Gastroesophageal sphincter (tissue), 4 donors: ENCODE data around the gene BCL11A. TPM values are rescaled to one million over a fixed set of nuclear protein-coding genes. Genes with fewer than 3 reads are reported as not detected.
"Not testable (repeated sequence)": the region's sequence is repeated elsewhere in the genome, so short reads cannot be mapped to it uniquely, and the experiment has no call there.

ENCODE experiments used
- ATAC-seq: fragments of 150-250 bp; one replicate; pipeline ENCODE4 v1.9.1; 2016; ENCODE audit warnings: mild to moderate bottlenecking, moderate library complexity
- H3K27ac ChIP-seq, 4 donors: fragments of 200-600 bp; sonication (generic) in 3 of 4; 1 replicate in 3 of 4; 2 replicates in 1 of 4; pipeline ENCODE4 v1.5.1; 2016 to 2019
- H3K27me3 ChIP-seq: fragments of 200-600 bp; sonication (generic); one replicate; pipeline ENCODE4 v1.5.1; 2019
- H3K36me3 ChIP-seq, 2 donors: fragments of 200-600 bp; sonication (generic); one replicate each; pipeline ENCODE4 v1.5.1; 2019; ENCODE audit warnings: control low read depth in 1 of 2
- H3K4me1 ChIP-seq, 3 donors: fragments of 200-600 bp; sonication (generic); 1 replicate in 2 of 3; 2 replicates in 1 of 3; pipeline ENCODE4 v1.5.1; 2016 to 2019; ENCODE audit warnings: control low read depth in 2 of 3
- H3K4me3 ChIP-seq, 2 donors: fragments of 200-600 bp; sonication (generic); one replicate each; pipeline ENCODE4 v1.5.1; 2019; ENCODE audit warnings: mild to moderate bottlenecking in 1 of 2, moderate library complexity in 1 of 2
- H3K9me3 ChIP-seq, 3 donors: fragments of 200-600 bp; sonication (generic); one replicate each; pipeline ENCODE4 v1.5.1; 2017 to 2019; ENCODE audit warnings: control low read depth in 2 of 3
- EP300 ChIP-seq: sonication (generic); formaldehyde crosslinking; IDR thresholded peaks from one replicate; pipeline ENCODE4 v1.6.1; 2017; ENCODE audit warnings: antibody characterized with exemption, mild to moderate bottlenecking
- POLR2A ChIP-seq, 2 donors: fragments of 450-650 bp; IDR thresholded peaks; one replicate each; pipeline ENCODE4 v1.6.1; 2017; ENCODE audit warnings: antibody characterized with exemption in 2 of 2, mild to moderate bottlenecking in 2 of 2, moderate library complexity in 1 of 2
- POLR2AphosphoS5 ChIP-seq: sonication (generic); formaldehyde crosslinking; IDR thresholded peaks from one replicate; pipeline ENCODE4 v1.6.1; 2017; ENCODE audit warnings: antibody characterized with exemption
- WGBS, 2 donors: methylation state at CpG; one replicate each; pipeline ENCODE4 v1.1.5; 2018; ENCODE audit warnings: low coverage in 1 of 2; 5-methylcytosine and 5-hydroxymethylcytosine counted together
- total RNA-seq, 4 donors: library from RNA; depleted of rRNA; stranded (reverse); fragments of >200 nt; gene quantifications; one replicate each; pipeline ENCODE4 v1.1.0, GENCODE V29; 2016
- TF ChIP-seq, protein P1 (sequence below), 4 experiments: fragments of 200-600 bp in 2 of 4; fragments of 450-650 bp in 2 of 4; sonication (generic) in 1 of 4; IDR thresholded peaks; one replicate each; pipeline ENCODE4 v1.5.1; 2017 to 2019; ENCODE audit warnings: antibody characterized with exemption in 4 of 4, mild to moderate bottlenecking in 2 of 4, moderate library complexity in 2 of 4

Gene BCL11A
- total RNA-seq, 4 donors from 2014 or later: 3.6 to 10.6 (median 8.1) TPM

DNA sequence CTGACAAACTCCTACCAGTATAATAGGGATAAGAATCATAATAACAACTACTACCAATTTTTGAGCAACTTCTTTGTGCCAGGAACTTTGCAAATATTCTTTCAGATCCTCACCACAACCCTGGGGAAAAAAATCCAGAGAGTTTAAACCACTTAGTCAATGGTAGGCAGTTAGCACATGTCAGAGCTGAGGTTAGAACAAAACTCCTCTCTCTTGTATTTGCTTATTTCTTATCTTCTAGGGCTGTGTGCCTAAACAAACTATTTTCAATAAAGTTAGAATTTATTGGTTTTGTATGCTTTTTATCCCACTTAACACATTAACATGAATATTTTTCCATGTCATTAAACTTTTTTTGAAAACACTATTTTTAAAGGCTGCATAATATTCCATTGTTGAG, 127.1 kb downstream of the BCL11A start:
- H3K27ac ChIP-seq: no peak overlapping the region
- TF ChIP-seq, protein P1, sequence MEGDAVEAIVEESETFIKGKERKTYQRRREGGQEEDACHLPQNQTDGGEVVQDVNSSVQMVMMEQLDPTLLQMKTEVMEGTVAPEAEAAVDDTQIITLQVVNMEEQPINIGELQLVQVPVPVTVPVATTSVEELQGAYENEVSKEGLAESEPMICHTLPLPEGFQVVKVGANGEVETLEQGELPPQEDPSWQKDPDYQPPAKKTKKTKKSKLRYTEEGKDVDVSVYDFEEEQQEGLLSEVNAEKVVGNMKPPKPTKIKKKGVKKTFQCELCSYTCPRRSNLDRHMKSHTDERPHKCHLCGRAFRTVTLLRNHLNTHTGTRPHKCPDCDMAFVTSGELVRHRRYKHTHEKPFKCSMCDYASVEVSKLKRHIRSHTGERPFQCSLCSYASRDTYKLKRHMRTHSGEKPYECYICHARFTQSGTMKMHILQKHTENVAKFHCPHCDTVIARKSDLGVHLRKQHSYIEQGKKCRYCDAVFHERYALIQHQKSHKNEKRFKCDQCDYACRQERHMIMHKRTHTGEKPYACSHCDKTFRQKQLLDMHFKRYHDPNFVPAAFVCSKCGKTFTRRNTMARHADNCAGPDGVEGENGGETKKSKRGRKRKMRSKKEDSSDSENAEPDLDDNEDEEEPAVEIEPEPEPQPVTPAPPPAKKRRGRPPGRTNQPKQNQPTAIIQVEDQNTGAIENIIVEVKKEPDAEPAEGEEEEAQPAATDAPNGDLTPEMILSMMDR (IDR thresholded peaks at IDR 0.05): no peak
- TF ChIP-seq EP300 (no peak), POLR2A (IDR thresholded peaks at IDR 0.05) (no peak)
- H3K4me3 ChIP-seq: no peak overlapping the region
- ATAC-seq: no peak
- H3K4me1 ChIP-seq: no peaks in the 10 kb centered on the region
- H3K9me3 ChIP-seq: no peaks in the 10 kb centered on the region
- no peaks in the 10 kb centered on the region for H3K36me3 ChIP-seq
- H3K27me3 ChIP-seq: no peaks in the 10 kb centered on the region

GRCh38 chr2:60424233-60424632, 129.2 kb downstream of the BCL11A start:
- Histone ChIP-seq H3K27me3 (no peaks in the 10 kb centered on the region), H3K36me3 (no peaks in the 10 kb centered on the region), H3K9me3 (no peaks in the 10 kb centered on the region), H3K27ac (no peak overlapping the region), H3K4me3 (no peak overlapping the region), H3K4me1 (no peaks in the 10 kb centered on the region)
- TF ChIP-seq POLR2A (IDR thresholded peaks at IDR 0.05) (no peak), EP300 (no peak), POLR2AphosphoS5 (no peak)
- TF ChIP-seq, protein P1 (IDR thresholded peaks at IDR 0.05): no peak
- no peak for ATAC-seq
- WGBS, 2 donors: 66 to 83% methylated on average over 2 to 5 of the region's 5 CpGs

DNA sequence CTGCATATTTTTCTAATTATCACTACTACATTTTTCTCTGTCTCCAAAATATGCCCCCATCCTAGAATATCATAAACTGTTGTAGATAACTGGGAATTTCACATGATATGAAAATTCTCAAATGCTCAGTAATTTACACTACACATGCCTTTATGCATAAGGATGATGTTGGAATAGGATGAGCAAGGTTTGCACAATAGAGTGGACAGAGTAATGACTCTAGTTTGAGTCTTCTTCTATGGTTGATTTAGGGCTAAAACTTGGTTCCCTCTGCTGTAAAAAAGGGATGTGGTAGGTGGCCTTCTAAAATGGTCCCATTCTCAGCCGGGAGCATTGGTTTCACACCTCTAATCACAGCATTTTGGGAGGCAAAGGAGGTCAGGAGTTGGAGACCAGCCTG, 129.9 kb downstream of the BCL11A start:
- Histone ChIP-seq H3K36me3 (no peaks in the 10 kb centered on the region), H3K27me3 (no peaks in the 10 kb centered on the region), H3K9me3 (no peaks in the 10 kb centered on the region), H3K4me3 (no peak overlapping the region), H3K27ac (no peak overlapping the region), H3K4me1 (no peaks in the 10 kb centered on the region)
- TF ChIP-seq EP300: no peak
- 60 to 83% methylated on average over 1 of the region's 1 CpG for WGBS, 2 donors
- ATAC-seq: no peak

DNA sequence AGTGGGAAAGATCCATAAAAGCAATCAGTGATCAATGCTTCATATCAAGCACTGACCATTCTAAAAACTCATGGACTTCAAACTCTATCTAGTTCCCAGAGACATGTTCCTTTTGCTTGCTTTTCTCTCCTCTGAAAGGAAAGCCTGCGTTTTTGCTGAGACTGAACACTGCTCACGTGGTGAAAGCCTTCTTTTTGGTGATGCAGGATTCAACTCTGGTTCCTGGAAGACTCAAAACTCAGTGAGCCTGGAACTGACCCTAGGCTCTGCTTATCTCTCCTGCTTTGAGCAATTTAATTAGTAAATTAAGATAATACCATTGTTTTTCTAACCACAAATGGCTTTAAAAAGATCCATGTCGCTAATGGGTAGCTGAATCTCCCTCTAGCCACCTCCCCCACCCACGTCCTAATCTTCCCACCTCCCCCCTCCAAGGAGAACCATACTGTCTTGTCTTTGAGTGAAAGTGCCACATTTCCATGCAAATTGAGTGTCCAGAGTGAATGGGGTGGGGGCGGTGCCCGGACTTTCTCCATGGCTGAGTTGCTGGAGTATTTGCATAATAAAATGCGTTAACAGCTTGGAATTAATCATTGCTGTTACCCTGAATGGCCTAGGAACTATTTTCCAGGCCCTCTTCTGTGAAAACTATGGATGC, 130.5 kb downstream of the BCL11A start:
- H3K4me3 ChIP-seq: no peak overlapping the region
- no peak for TF ChIP-seq POLR2A (IDR thresholded peaks at IDR 0.05)
- 59 to 63% methylated on average over 6 to 7 of the region's 7 CpGs for WGBS, 2 donors
- H3K27me3 ChIP-seq: no peaks in the 10 kb centered on the region
- ATAC-seq: no peak
- no peaks in the 10 kb centered on the region for H3K9me3 ChIP-seq
- no peaks in the 10 kb centered on the region for H3K36me3 ChIP-seq
- no peaks in the 10 kb centered on the region for H3K4me1 ChIP-seq
- H3K27ac ChIP-seq: no peak overlapping the region

- 71% methylated on average over 1 of the region's 1 CpG; no CpG with 5 or more reads in 1 of the 2 donors for WGBS, 2 donors
- not testable (repeated sequence) for H3K36me3 ChIP-seq, H3K27ac ChIP-seq, H3K4me3 ChIP-seq, H3K4me1 ChIP-seq, H3K27me3 ChIP-seq, ATAC-seq, H3K9me3 ChIP-seq
These were observed 136.2 kb downstream of the BCL11A start for GRCh38 chr2:60417210-60417609.

DNA sequence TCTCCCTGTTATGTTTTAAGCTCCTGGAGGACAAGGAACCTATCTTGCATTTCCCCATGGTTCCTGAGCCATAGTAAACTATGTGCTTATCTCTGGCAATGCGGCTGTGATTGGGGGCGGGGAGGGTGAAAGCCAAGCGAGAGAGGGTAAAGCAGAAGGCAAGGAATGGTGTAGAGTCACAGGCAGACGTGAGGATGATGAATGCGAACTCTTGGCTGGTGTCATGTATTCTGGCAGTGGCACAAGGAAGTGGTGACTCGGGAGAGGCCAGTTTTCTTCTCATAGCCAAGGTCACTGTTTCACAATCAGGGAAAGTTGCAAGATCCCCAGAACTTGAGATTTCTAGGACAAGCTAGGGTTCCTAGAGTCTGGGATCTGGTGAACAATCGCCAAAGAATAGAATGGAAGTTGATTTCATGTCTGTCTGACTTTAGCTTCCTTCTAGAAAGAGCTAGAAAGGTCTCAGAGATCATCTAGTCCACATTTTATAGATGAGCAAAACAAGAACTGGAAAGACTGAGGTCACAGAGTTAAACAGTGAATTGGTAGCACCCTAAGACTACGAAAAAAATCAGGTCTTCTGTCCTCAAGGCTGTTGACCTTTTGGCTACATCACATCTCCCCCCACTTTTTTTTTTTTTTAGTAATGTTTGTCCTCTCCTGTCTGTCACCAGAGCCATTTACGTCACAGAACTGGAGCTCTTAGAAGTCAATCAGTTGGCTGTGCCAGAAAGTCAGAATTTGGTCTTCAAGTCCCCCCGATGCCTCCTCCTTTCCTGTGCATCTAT, 137.0 kb downstream of the BCL11A start:
- whole genome bisulfite sequencing, 2 donors: 71 to 73% methylated on average over 5 to 10 of the region's 10 CpGs
- no peaks in the 10 kb centered on the region for H3K9me3 ChIP-seq
- no peaks in the 10 kb centered on the region for H3K4me1 ChIP-seq
- H3K27me3 ChIP-seq: peaks cover 8% of the 10 kb centered on the region
- no peak for TF ChIP-seq POLR2A (IDR thresholded peaks at IDR 0.05)
- no peak for TF ChIP-seq EP300
- TF ChIP-seq POLR2AphosphoS5: no peak
- TF ChIP-seq, protein P1 (IDR thresholded peaks at IDR 0.05): no peak
- no peak overlapping the region for H3K27ac ChIP-seq
- no peak for ATAC-seq
- no peak overlapping the region for H3K4me3 ChIP-seq
- no peaks in the 10 kb centered on the region for H3K36me3 ChIP-seq
